Stimulated activated CD8-positive, alpha-beta memory T cell treated with anti-CD3 and anti-CD28 coated beads, Interleukin-4, amount 100 ng/mL, for 48 hours (primary cell): ENCODE results near the gene ELANE.
"Not testable (repeated sequence)": the region's sequence is repeated elsewhere in the genome, so short reads cannot be mapped to it uniquely, and the experiment has no call there.

Source experiments
- DNase-seq: peaks from one replicate; pipeline ENCODE4 v3.0.0-alpha.2; 2020

ELANE gene

GRCh38 chr19:882871-883497 is 30.9 kb downstream of the ELANE start:
- DNase-seq = no peak

- DNase-seq = no peak
Measured at GRCh38 chr19:883661-884211, 31.6 kb downstream of the ELANE start.

DNA sequence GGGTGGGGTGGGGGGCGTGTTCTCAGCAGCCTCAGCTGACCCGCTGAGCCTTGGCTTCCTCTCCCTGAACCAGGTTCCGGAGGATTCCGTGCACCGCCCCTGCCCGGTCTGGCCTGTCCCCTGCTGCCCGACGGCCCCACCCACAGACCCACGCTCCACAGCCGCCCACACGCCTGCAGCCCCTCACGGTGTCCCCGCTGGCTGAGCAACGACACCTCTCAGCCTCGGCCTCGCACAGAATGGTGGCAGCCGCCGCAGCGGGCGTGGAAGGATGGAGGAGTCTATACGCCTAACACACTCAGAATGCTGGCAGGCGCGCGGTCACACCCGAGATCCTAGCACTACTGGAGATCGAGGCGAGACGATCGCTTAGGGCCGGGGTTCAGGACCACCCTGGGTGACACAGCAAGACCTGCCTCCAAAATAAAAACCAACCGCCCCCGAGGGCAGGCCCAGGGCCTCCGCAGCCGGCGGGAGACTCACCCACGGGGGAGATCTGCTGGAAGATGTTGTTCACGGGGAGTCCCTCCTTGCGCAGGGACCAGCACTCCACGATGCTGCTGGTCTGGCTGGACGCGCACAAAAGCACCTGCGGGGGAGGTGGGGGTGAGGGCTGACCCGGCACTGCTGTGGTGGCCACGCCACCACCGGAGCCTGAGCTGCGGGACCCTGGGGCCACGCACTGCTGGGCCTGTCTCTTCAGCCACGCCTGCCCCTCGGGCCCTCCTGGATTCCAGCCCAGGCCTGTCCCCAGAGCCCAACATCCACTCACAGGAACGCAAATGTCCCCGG is 32.5 kb downstream of the ELANE start:
- DNase-seq = no peak

DNA sequence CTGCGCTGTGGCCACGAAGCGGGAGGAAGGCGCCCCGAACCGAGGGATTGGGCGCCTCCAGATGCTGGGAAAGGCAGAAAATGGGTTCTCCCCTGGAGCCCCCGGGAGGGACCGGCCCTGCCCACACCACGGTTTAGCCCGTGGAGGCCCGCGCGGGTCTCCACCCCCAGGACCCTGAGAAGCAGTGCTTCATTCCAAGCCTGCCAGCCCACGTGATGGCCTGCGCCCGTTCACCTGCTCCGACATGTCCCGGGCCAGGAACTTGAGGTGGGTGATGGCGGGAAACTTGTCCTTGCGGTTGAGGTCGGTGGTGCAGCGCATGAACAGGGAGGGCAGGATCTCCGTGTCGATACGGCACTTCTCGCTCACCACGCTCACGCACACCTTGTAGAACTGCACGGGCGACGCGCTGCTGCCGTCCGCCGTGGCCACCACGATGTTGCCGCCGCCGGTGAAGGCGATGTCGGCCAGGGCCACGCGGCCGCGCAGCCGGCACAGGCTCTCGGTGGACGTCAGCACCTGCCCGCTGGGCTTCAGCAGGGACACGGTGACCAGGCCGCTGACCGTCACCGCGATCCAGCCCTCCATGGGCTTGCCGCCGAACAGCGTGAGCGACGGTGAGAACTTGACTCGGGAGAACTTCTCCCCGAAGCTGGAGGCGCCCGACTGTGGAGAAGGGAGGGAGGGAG is 33.6 kb downstream of the ELANE start:
- DNase-seq = no peak

DNA sequence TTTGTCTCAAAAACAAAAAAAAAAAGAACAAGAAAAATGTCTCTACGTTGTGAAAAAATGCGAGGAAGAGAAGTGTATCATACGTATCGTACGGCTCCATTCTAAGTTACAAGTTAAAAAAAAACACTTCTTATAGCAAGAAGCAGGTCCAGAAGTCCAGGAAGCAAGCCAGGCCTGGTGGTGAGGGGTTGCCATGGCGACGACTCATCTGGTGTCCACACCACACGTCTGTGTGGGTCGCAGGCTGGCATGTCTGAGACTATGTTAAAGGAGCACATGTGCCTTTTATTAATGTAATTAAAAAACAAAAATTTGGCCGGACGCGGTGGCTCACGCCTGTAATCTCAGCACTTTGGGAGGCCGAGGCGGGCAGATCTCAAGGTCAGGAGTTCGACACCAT is 35.0 kb downstream of the ELANE start:
- no peak for DNase-seq

DNA sequence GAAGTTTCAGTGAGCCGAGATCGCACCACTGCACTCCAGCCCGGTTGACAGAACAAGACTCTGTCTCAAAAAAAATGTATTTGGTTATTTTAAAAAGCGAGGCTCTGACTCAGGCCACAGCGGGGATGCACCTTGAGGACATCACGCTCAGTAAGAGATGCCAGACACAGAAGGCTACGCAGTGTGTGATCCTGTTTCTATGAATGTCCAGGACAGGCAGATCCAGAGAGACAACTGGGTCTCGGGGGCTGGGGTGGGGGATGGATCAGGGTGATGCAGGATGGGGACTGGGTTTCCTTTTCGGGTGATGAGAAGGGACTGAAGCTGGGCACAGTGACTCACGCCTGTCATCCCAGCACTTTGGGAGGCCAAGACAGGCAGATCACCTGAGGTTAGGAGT is 35.5 kb downstream of the ELANE start:
- DNase-seq = no peak

DNA sequence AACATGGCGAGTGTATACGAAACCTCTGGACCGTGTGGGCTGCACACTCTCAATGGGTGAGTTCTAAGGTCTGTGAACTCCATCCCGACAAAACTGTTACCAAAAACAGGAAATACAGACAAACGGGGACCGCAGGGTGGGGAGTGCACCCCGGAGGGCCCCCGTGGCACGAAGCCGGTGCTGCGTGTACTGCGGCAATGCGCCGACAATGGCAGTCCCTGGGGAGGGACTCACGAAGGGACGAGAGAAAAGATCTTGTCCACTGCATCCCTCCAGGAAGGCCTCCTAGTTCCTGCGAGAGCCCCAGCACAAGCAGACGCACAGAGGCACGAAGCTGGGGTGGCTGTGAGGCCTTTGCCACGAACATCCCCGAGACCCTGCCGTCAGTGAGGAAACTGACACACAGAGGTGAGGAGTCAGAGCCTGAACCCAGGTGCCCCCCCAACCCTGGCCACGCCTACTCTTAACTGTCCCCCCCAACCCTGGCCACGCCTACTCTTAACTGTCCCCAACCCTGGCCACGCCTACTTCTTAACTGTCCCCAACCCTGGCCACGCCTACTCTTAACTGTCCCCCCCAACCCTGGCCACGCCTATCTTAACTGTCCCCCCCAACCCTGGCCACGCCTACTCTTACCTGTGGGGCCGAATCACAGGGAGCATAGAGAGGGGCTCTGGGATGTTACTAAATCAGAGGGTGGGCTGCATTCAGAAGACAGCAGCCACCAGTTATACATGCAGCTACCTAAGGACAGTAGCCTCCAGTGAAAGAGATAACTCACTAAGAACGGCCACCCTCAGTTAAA is 36.7 kb downstream of the ELANE start:
- peak; percentile 73 for DNase-seq

DNA sequence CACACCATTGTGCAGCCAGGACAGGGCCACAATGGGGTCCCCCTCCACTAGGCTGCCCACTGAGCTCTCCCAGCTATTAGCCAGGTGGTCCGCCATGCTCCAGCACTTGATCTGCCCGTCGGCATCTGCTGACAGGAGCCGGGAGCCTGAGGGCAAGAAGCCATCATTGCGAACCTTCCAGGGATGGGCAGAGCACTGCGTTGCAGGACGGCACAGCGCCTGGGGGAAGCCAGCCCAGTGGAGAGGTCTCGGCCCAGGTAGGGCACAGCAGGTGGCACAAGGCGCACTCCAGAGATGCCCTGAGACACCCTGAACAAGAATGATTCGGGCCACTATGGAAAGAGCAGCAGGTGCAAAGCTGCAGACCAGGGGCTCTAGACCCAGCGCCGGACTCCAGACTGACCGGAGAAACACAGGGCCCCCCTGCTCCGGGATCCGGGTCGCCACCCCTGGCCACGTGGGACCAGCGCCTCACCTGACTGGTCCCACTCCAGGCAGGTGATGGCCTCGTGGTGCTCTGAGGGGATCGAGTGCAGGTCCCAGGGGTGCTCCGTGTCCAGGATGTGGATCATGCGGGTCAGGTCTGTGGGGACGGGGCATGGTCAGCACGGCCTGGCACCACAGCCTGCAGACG is 37.7 kb downstream of the ELANE start:
- DNase-seq = no peak

- no peak for DNase-seq
Measured at GRCh38 chr19:890831-891230, 38.7 kb downstream of the ELANE start.

GRCh38 chr19:891421-892200 is 39.5 kb downstream of the ELANE start:
- not testable (repeated sequence) for DNase-seq

GRCh38 chr19:892243-892893 is 40.3 kb downstream of the ELANE start:
- peak; percentile 64 for DNase-seq

DNA sequence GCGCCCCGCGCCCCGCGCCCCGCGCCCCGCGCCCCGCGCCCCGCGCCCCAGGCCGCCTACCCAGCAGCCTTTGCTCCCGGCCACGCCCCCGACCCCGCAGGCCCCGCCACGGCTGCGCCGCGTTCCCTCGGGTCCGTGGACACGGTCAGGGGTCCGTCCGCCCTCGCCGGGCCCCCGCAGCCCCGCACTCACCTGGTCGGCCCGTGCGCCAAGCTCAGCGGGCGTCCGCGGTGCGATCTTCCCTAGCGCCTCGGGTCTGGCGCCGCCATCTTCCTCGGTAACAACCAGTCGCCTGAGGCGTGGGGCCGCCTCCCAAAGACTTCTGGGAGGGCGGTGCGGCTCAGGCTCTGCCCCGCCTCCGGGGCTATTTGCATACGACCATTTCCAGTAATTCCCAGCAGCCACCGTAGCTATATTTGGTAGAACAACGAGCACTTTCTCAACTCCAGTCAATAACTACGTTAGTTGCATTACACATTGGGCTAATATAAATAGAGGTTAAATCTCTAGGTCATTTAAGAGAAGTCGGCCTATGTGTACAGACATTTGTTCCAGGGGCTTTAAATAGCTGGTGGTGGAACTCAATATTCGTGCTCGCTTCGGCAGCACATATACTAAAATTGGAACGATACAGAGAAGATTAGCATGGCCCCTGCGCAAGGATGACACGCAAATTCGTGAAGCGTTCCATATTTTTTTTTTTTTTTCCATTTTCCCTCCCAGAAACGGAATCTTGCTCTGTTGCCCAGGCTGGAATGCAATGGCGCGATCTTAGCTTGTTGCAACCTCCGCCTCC is 41.0 kb downstream of the ELANE start, which contains the start of the genes MED16 and RNU6-9:
Gene MED16, minus strand, starts transcription at position 294 of the 796 bp plus-strand sequence. CDS start 2,056 bp downstream, outside the sequence.
Gene RNU6-9, plus strand, starts transcription at position 591 of the 796 bp plus-strand sequence.
- DNase-seq = peak; percentile 90

DNA sequence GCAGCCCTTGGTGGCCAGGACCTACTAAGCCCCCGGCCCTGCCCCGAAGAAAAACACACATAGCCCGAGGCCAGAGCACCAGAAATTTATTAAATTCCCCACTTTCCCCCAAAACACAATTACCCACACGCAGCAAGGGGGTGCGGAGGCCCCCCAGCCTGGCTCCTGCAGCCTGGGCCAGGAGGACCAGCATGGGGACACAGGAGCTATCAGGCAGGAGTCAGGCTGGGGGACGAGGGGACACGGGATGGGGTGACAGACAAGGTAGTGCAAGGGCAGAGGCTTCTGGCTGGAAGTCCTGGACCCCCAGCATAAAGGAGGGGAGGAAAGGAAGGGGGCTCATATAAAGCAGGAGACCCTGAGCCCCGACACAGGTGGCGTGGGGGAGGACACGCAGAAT is 44.3 kb downstream of the ELANE start:
- no peak for DNase-seq

DNA sequence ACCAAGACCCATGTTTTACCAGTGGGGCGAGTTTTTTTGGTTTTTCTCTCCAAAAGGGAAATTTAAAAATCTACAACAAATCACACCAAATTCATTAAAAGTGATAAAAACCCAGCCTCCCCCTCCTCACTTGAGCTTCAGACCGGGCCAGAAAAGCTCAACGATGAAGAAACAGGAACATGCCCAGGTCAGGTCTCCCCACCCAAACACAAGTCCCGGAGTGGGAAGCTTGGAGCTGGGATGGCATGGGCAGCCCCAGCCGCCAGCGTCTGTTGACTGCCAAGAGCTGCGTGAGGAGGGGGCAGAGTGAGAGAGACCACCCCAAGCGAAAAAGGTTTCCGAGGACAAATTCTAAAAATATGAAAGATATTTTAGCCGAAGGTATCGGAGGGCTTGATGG is 44.9 kb downstream of the ELANE start:
- no peak for DNase-seq

GRCh38 chr19:897442-898039 is 45.4 kb downstream of the ELANE start:
- DNase-seq = no peak

DNA sequence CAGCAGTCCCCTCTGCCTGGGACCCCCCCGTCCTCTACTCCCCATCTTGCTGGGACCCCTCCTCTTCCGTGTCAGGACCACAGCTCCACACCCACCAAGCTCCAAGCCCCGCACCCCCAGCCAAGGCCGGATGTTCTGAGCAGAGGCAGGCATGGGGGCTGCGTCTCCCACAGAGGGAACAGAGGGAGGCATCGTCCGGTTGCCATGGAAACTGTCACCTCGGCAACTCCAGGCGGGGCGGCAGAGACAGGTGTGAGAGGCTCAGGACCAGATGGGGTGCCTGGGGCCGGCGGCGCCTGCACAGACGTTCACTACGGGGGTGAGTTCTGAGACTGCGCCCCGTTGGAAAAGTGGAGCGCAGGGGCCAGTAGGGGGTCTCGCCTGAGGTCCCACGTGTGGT is 46.6 kb downstream of the ELANE start:
- DNase-seq = no peak

- no peak for DNase-seq
Measured at GRCh38 chr19:899336-900042, 47.4 kb downstream of the ELANE start.

DNA sequence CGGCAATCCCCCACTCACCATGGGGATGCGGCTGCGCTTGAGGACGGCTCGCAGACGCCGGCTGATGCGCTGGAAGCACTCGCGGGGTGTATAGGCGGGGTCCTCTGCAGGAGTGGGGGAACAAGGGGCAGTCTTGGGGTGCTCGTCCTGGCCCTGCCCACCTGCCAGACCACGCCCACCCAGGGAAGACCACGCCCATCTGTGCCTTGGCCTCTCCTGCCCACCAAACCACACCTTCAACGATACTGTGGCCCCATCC is 47.9 kb downstream of the ELANE start:
- no peak for DNase-seq
